OCI-LY3 (cell line): Measurements from ENCODE around the gene SND1.

Source experiments
- H2AFZ ChIP-seq: fragments of 200-600, 300-600 bp; shearing (Covaris generic); 2 replicates; pipeline ENCODE4 v1.6.0; 2014; ENCODE audit warnings: antibody characterized with exemption, low read depth, low read length
- H3K27ac ChIP-seq: fragments of 200-600, 300-600 bp; sonication (generic); 2 replicates; pipeline ENCODE4 v1.5.1; 2014; ENCODE audit warnings: mild to moderate bottlenecking, low read length, moderate library complexity, mixed read lengths
- H3K27me3 ChIP-seq: fragments of 200-600, 300-600 bp; sonication (generic); 2 replicates; pipeline ENCODE4 v1.6.1; 2014; ENCODE audit warnings: low read depth, low read length, mixed read lengths
- H3K36me3 ChIP-seq: fragments of 200-600, 300-600 bp; sonication (generic); replicated peaks from 2 replicates; pipeline ENCODE3; 2014; ENCODE audit warnings: low read depth, low read length, mixed read lengths
- H3K4me1 ChIP-seq: fragments of 300-600, 200-600 bp; sonication (generic); 2 replicates; pipeline ENCODE4 v1.6.1; 2014; ENCODE audit warnings: low read length, mixed read lengths
- H3K4me2 ChIP-seq: fragments of 200-600, 300-600 bp; sonication (generic); 2 replicates; pipeline ENCODE4 v1.6.1; 2014; ENCODE audit warnings: low read length, mixed read lengths
- H3K4me3 ChIP-seq: fragments of 300-600, 200-600 bp; sonication (generic); 2 replicates; pipeline ENCODE4 v1.5.1; 2014; ENCODE audit warnings: antibody characterized with exemption, mild to moderate bottlenecking, low read length, moderate library complexity
- H3K79me2 ChIP-seq: fragments of 300-600, 200-600 bp; shearing (Covaris generic); 2 replicates; pipeline ENCODE4 v1.6.1; 2014; ENCODE audit warnings: mild to moderate bottlenecking, low read length, mixed read lengths
- H3K9ac ChIP-seq: fragments of 300-600, 200-600 bp; shearing (Covaris generic); 2 replicates; pipeline ENCODE4 v1.6.0; 2014; ENCODE audit warnings: mild to moderate bottlenecking, low read length, moderate library complexity
- H3K9me3 ChIP-seq: fragments of 200-600, 300-600 bp; shearing (Covaris generic); 2 replicates; pipeline ENCODE4 v1.6.1; 2014; ENCODE audit warnings: low read length, mixed read lengths; ENCODE audit not compliant: insufficient read depth
- H4K20me1 ChIP-seq: fragments of 200-600, 300-600 bp; sonication (generic); 2 replicates; pipeline ENCODE4 v1.6.1; 2016; ENCODE audit warnings: low read length, mixed read lengths; ENCODE audit not compliant: insufficient read depth
- EZH2phosphoT487 ChIP-seq: fragments of 200-600 bp; shearing (Covaris generic); IDR thresholded peaks from 2 replicates; pipeline ENCODE4 v1.6.1; 2018; ENCODE audit warnings: antibody characterized with exemption, mixed run types, low read depth
- TF ChIP-seq, protein P1 (sequence below): fragments of 200-600, 300-600 bp; sonication (generic); IDR thresholded peaks from 2 replicates; pipeline ENCODE4 v1.5.1; 2014; ENCODE audit warnings: antibody characterized with exemption, low read length, low read depth

SND1 gene

DNA sequence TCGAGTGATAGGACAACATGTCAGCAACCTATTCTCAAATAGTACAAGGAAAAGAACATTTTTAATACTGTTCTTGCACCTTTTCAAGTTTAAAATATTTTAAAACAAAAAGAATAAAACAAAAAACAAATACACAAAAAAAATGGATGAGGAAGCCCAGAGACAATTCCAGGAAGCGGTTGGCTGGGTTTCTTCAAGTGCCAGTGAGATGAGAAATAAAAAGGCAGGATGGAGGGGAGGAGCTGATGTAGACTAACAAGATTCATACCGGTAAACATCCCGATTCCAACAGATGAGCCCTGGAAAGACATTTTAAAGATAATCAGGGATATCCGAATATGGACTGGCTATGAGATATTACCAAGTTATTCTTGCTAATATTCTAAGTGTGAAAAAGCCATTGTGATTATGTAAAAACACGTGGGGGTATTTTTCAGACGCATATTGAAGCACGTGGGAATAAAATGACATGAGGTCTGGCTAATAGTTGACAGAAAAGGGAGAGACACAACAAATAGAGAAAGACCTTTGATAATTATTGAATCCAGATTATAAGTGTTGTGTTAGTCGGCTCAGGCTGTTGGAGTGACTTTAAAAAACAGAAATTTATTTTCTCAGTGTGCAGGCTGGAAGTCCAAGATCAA lies 480.6 kb downstream of the SND1 start:
- no peaks in the 10 kb centered on the region for H3K36me3 ChIP-seq
- no peaks in the 10 kb centered on the region for H4K20me1 ChIP-seq
- H3K9ac ChIP-seq, result no peak overlapping the region
- H3K4me2 ChIP-seq, result no peak overlapping the region
- no peaks in the 10 kb centered on the region for H3K79me2 ChIP-seq
- H3K4me1 ChIP-seq, result peaks cover 14% of the 10 kb centered on the region; the same call in 1 of the 2 replicates
- H3K4me3 ChIP-seq, result no peak overlapping the region
- H2AFZ ChIP-seq, result no peak overlapping the region
- no peak for TF ChIP-seq EZH2phosphoT487
- TF ChIP-seq, protein P1, sequence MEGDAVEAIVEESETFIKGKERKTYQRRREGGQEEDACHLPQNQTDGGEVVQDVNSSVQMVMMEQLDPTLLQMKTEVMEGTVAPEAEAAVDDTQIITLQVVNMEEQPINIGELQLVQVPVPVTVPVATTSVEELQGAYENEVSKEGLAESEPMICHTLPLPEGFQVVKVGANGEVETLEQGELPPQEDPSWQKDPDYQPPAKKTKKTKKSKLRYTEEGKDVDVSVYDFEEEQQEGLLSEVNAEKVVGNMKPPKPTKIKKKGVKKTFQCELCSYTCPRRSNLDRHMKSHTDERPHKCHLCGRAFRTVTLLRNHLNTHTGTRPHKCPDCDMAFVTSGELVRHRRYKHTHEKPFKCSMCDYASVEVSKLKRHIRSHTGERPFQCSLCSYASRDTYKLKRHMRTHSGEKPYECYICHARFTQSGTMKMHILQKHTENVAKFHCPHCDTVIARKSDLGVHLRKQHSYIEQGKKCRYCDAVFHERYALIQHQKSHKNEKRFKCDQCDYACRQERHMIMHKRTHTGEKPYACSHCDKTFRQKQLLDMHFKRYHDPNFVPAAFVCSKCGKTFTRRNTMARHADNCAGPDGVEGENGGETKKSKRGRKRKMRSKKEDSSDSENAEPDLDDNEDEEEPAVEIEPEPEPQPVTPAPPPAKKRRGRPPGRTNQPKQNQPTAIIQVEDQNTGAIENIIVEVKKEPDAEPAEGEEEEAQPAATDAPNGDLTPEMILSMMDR, result no peak
- H3K9me3 ChIP-seq, result no peaks in the 10 kb centered on the region
- no peak overlapping the region for H3K27ac ChIP-seq
- peaks cover 17% of the 10 kb centered on the region for H3K27me3 ChIP-seq

DNA sequence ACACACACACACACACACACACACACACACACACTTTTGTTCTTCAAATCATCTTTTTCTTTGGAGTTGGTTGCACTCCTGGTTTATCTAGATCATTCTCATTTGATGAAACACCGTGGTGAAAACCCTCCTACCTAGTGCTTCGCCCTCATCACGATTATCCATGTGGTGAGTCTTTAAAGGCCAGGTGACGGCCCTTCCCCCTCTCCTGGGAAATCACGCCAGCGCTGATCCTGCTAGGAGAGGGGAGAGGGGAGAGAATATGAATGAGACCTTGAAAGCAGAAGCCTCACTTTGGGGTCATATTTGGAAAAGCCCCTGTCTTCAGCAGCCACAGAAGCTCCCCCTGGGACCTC lies 483.1 kb downstream of the SND1 start:
- Histone ChIP-seq H3K27ac (no peak overlapping the region), H3K4me3 (peak overlapping the region; percentile 89), H3K79me2 (no peaks in the 10 kb centered on the region), H2AFZ (peak overlapping the region; percentile 89), H3K9me3 (no peaks in the 10 kb centered on the region), H3K9ac (peak overlapping the region; percentile 4; the same call in 1 of the 2 replicates), H3K27me3 (peaks cover 18% of the 10 kb centered on the region), H3K4me1 (peaks cover 5% of the 10 kb centered on the region; the same call in 1 of the 2 replicates), H3K4me2 (peak overlapping the region; percentile 98), H3K36me3 (no peaks in the 10 kb centered on the region), H4K20me1 (no peaks in the 10 kb centered on the region)
- no peak for TF ChIP-seq EZH2phosphoT487
- TF ChIP-seq, protein P1, result no peak

DNA sequence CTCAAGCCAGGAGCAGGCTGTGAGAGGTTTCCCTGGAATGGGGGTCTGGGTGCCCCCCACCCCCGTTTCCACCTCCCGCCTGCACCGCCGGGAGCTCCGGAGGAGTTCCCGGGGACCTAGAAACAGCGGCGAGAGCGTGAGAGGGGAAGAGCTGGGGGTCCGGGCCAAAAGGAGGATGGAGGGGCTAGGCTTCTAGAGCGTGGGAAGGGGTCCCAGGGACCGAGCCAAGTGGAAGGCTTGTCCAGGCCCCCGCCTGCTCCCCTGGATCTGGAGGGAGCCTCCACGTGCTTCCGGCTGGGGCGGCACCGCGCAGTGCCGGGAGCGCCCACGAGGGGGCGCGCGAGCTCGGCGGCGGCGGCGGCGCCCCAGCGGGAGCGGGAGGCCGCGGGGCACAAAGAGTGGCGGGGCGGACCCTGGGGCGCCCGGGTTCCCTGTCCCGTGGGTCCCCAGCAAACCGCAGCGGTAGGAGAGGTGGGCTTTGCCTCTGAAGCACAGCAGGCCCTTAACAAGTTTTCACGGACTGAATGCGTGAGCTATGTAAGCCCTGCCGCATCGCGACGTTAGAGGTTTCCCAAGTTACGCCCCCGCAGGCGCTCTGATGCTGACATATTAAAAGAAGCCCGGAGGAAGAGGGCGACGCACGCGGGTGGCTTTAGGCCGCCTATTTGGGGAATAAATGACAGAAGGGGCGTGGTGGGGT lies 483.7 kb downstream of the SND1 start:
- Histone ChIP-seq H3K4me2 (peak overlapping the region; percentile 98), H3K36me3 (no peaks in the 10 kb centered on the region), H3K9me3 (no peaks in the 10 kb centered on the region), H2AFZ (peak overlapping the region; percentile 93), H4K20me1 (no peaks in the 10 kb centered on the region), H3K4me3 (peak overlapping the region; percentile 89), H3K9ac (peak overlapping the region; percentile 66), H3K4me1 (peaks cover 5% of the 10 kb centered on the region; the same call in 1 of the 2 replicates), H3K79me2 (no peaks in the 10 kb centered on the region), H3K27ac (no peak overlapping the region), H3K27me3 (peaks cover 14% of the 10 kb centered on the region; the same call in 1 of the 2 replicates)
- TF ChIP-seq, protein P1, result peak; percentile 57
- TF ChIP-seq EZH2phosphoT487, result no peak

GRCh38 chr7:128136215-128136597 lies 484.2 kb downstream of the SND1 start:
- H3K36me3 ChIP-seq, result no peaks in the 10 kb centered on the region
- H3K4me2 ChIP-seq, result peak overlapping the region; percentile 98
- peak overlapping the region; percentile 89 for H3K4me3 ChIP-seq
- H3K79me2 ChIP-seq, result no peaks in the 10 kb centered on the region
- peak overlapping the region; percentile 93 for H2AFZ ChIP-seq
- no peak overlapping the region for H3K27ac ChIP-seq
- peaks cover 15% of the 10 kb centered on the region for H3K27me3 ChIP-seq
- no peaks in the 10 kb centered on the region for H3K9me3 ChIP-seq
- peaks cover 5% of the 10 kb centered on the region; the same call in 1 of the 2 replicates for H3K4me1 ChIP-seq
- no peak for TF ChIP-seq EZH2phosphoT487
- TF ChIP-seq, protein P1, result no peak
- H4K20me1 ChIP-seq, result no peaks in the 10 kb centered on the region
- H3K9ac ChIP-seq, result peak overlapping the region; percentile 66
